Adrenal gland (tissue), 12 donors: ENCODE results near the gene GABRR1. TPM values are rescaled to one million over a fixed set of nuclear protein-coding genes. Genes with fewer than 3 reads are reported as not detected.

ENCODE experiments used
- DNase-seq, 7 donors: peaks; one replicate each; pipeline ENCODE4 v3.0.0-alpha.2; 2019 to 2020
- H3K27ac ChIP-seq, 5 donors: fragments of 200-600 bp; sonication (generic) in 4 of 5; 1 replicate in 3 of 5; 2 replicates in 2 of 5; pipeline versions ENCODE4 v1.5.1 to v1.8.0; 2016 to 2020; ENCODE audit warnings: mild to moderate bottlenecking in 1 of 5
- H3K27me3 ChIP-seq: fragments of 200-600 bp; 2 replicates; pipeline ENCODE4 v1.8.0; 2021
- H3K36me3 ChIP-seq, 2 donors: fragments of 200-600 bp; replicated peaks in 1 of 2; 1 replicate in 1 of 2; 2 replicates in 1 of 2; pipeline versions ENCODE4 v1.5.1 to v1.8.0; 2018 to 2022
- H3K4me1 ChIP-seq, 2 donors: fragments of 200-600 bp; replicated peaks in 1 of 2; 1 replicate in 1 of 2; 2 replicates in 1 of 2; pipeline versions ENCODE4 v1.5.1 to v1.8.0; 2018 to 2021
- H3K4me3 ChIP-seq, 4 donors: fragments of 200-600 bp; sonication (generic) in 3 of 4; one replicate each; pipeline ENCODE4 v1.5.1; 2016 to 2018
- H3K9me3 ChIP-seq, 3 donors: fragments of 200-600 bp; sonication (generic) in 1 of 3; replicated peaks in 1 of 3; 1 replicate in 2 of 3; 2 replicates in 1 of 3; pipeline versions ENCODE4 v1.5.1 to v1.8.0; 2016 to 2021
- POLR2A ChIP-seq, 2 donors: fragments of 450-650 bp; IDR thresholded peaks; one replicate each; pipeline ENCODE4 v1.6.1; 2017; ENCODE audit warnings: antibody characterized with exemption in 2 of 2, mild to moderate bottlenecking in 2 of 2, moderate library complexity in 1 of 2
- WGBS, 4 donors: extraction: QIAGEN DNeasy Blood & Tissue Kit in 2 of 4; methylation state at CpG; one replicate each; pipeline versions ENCODE4 v1.1.5 to v1.1.7; 2013 to 2017; 5-methylcytosine and 5-hydroxymethylcytosine counted together
- intact Hi-C, 2 donors: fragments of 100-400 bp; cut with DNase I; formaldehyde crosslinking; loops; one replicate each; pipeline versions ENCODE4 v1.14.1 to v1.15.0; 2022 to 2023
- polyA plus RNA-seq, 3 donors: library from polyadenylated mRNA; stranded (reverse); fragments of 200-250 nt in 2 of 3; fragments of 350-450 nt in 1 of 3; fragmentation: Illumina TruSeq in 1 of 3; extraction: RNeasy Lipid Tissue Mini Kit (QIAGEN cat#74804) in 1 of 3; gene quantifications; one replicate each; pipeline ENCODE4 v1.2.3, GENCODE V29; 2013 to 2014
- total RNA-seq, 9 donors: library from RNA; depleted of rRNA in 4 of 9; stranded (reverse); fragments of >200 nt in 4 of 9; fragments of 120-200 nt in 1 of 9; fragmentation: NEBNext Ultra II Directional in 1 of 9; extraction: Animal tissue kit (Norgen Biotek cat#: 25700) in 1 of 9; gene quantifications; one replicate each; pipeline versions ENCODE4 v1.1.0 to v1.2.4, GENCODE V29; 2013 to 2023
- TF ChIP-seq, protein P1 (sequence below), 6 experiments: fragments of 450-650 bp in 4 of 6; fragments of 200-600 bp in 2 of 6; sonication (generic) in 1 of 6; IDR thresholded peaks; 1 replicate in 5 of 6; 2 replicates in 1 of 6; pipeline versions ENCODE4 v1.5.1 to v1.8.0; 2016 to 2021; ENCODE audit warnings: antibody characterized with exemption in 6 of 6, mild to moderate bottlenecking in 2 of 6, moderate library complexity in 1 of 6
- donor health status: healthy with polysubstance abuse.
- donor health status: Bipolar disorder and iron deficiency.
- donor health status: DM: yes; HTN: yes; CAD: no.
- donor health status: DM: no; HTN: no; CAD: no.
- donor health status: DM: no; HTN: no; CAD: no.
- donor health status: DM: yes; HTN: yes; CAD: no.

GABRR1 gene
- total and polyA plus RNA-seq, 12 donors: 0.06 TPM; not detected in 11

GRCh38 chr6:89204096-89204495 is 13.1 kb downstream of the GABRR1 start:
- no peaks in the 10 kb centered on the region for H3K27me3 ChIP-seq
- H3K36me3 ChIP-seq: no peaks in the 10 kb centered on the region
- TF ChIP-seq POLR2A (IDR thresholded peaks at IDR 0.05): no peak
- TF ChIP-seq, protein P1, sequence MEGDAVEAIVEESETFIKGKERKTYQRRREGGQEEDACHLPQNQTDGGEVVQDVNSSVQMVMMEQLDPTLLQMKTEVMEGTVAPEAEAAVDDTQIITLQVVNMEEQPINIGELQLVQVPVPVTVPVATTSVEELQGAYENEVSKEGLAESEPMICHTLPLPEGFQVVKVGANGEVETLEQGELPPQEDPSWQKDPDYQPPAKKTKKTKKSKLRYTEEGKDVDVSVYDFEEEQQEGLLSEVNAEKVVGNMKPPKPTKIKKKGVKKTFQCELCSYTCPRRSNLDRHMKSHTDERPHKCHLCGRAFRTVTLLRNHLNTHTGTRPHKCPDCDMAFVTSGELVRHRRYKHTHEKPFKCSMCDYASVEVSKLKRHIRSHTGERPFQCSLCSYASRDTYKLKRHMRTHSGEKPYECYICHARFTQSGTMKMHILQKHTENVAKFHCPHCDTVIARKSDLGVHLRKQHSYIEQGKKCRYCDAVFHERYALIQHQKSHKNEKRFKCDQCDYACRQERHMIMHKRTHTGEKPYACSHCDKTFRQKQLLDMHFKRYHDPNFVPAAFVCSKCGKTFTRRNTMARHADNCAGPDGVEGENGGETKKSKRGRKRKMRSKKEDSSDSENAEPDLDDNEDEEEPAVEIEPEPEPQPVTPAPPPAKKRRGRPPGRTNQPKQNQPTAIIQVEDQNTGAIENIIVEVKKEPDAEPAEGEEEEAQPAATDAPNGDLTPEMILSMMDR (IDR thresholded peaks at IDR 0.05): no peak
- intact Hi-C loops: no loop called here
- no peak overlapping the region for H3K4me3 ChIP-seq
- WGBS, 4 donors: 86 to 91% (median 87%) methylated on average over 11 of the region's 11 CpGs
- DNase-seq: no peak
- no peaks in the 10 kb centered on the region for H3K4me1 ChIP-seq
- no peaks in the 10 kb centered on the region for H3K9me3 ChIP-seq
- H3K27ac ChIP-seq: no peak overlapping the region

DNA sequence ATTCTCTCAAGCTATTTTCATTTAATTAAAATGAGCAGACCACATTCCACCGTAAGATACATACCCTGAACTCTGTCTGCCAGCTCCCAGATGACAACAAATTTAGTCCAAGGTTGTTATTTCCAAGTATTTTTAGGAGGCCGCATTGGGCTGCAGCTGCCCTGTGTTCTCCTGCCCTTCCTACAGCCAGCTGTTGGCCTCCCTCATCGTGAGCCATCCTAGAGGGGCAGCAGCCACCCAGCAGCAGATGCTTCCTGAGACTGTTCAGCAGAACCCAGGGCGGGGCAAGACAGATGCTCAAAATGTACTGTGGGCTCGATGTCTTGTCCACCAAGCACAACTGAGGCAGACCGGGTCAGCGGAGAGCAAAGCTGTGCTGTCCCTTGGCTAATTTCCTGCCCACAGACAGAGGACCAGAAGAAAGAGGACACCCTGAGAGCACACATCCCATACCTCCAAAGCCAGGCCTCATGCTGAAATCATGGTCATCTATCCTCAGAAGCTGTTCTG is 16.4 kb downstream of the GABRR1 start:
- H3K4me3 ChIP-seq: no peak overlapping the region
- no peaks in the 10 kb centered on the region for H3K4me1 ChIP-seq
- DNase-seq: no peak
- intact Hi-C loops: no loop called here
- WGBS, 4 donors: 71 to 87% (median 85%) methylated on average over 4 to 7 of the region's 7 CpGs
- H3K27me3 ChIP-seq: no peaks in the 10 kb centered on the region
- H3K27ac ChIP-seq: no peak overlapping the region
- no peaks in the 10 kb centered on the region for H3K36me3 ChIP-seq
- TF ChIP-seq, protein P1 (IDR thresholded peaks at IDR 0.05): no peak
- no peak for TF ChIP-seq POLR2A (IDR thresholded peaks at IDR 0.05)
- peaks cover 0 to 4% (median 0%) of the 10 kb centered on the region in 3 donors for H3K9me3 ChIP-seq

- H3K4me3 ChIP-seq: no peak overlapping the region
- peaks cover 0 to 7% (median 0%) of the 10 kb centered on the region in 3 donors for H3K9me3 ChIP-seq
- H3K36me3 ChIP-seq: no peaks in the 10 kb centered on the region
- 60 to 81% (median 62%) methylated on average over 2 of the region's 2 CpGs for WGBS, 4 donors
- no peak overlapping the region for H3K27ac ChIP-seq
- TF ChIP-seq, protein P1 (IDR thresholded peaks at IDR 0.05): no peak
- no peak for TF ChIP-seq POLR2A (IDR thresholded peaks at IDR 0.05)
- intact Hi-C loops: no loop called here
- no peak for DNase-seq
- H3K4me1 ChIP-seq: no peaks in the 10 kb centered on the region
- H3K27me3 ChIP-seq: no peaks in the 10 kb centered on the region
Observed at GRCh38 chr6:89199579-89199978, 17.6 kb downstream of the GABRR1 start.

DNA sequence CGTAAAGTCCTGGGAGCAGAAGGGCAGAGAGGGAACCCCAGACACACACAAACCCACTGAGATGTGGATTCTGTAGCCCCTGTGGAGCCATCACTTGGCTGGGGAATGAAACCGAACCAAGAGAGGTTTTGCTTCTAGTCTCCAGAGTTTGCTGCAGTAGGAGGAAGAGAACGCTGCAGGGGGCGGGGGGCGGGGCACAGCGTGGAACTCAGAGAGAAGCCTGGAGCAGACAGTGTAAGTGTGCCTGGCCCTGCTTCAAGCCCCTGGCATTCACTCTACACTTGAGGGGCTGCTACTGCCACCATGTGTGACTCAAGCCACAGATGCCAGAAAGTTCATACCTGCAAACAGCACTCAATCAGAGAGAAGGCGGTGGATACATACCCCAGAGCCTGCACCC is 18.9 kb downstream of the GABRR1 start:
- no peak for DNase-seq
- WGBS, 4 donors: 69 to 73% (median 70%) methylated on average over 4 to 7 of the region's 7 CpGs
- intact Hi-C loops: no loop called here
- H3K4me3 ChIP-seq: no peak overlapping the region
- no peaks in the 10 kb centered on the region for H3K4me1 ChIP-seq
- TF ChIP-seq, protein P1 (IDR thresholded peaks at IDR 0.05): no peak
- no peak for TF ChIP-seq POLR2A (IDR thresholded peaks at IDR 0.05)
- H3K27me3 ChIP-seq: no peaks in the 10 kb centered on the region
- H3K36me3 ChIP-seq: no peaks in the 10 kb centered on the region
- no peak overlapping the region for H3K27ac ChIP-seq
- H3K9me3 ChIP-seq: peaks cover 0 to 7% (median 0%) of the 10 kb centered on the region in 3 donors
